Renal cortex interstitium (tissue), 11 donors: ENCODE results near the gene GMDS. TPM values are rescaled to one million over a fixed set of nuclear protein-coding genes. Genes with fewer than 3 reads are reported as not detected.

Experiments
- DNase-seq, 11 donors: peaks; one replicate each; pipeline ENCODE4 v3.0.0-alpha.2; 2013; ENCODE audit warnings: low read depth in 9 of 11, low spot score in 4 of 11; ENCODE audit errors: extremely low read depth in 1 of 11
- polyA plus RNA-seq, 3 donors: library from polyadenylated mRNA; unstranded; fragments of 120-200 nt; gene quantifications; one replicate each; pipeline ENCODE4 v1.2.1, GENCODE V29; 2013; ENCODE audit not compliant: insufficient read length in 3 of 3

GMDS gene
- polyA plus RNA-seq, 3 donors, result 62.2 to 72.8 (median 67.5) TPM

- no peak for DNase-seq
Observed at GRCh38 chr6:1584996-1585668, 660.3 kb downstream of the GMDS start.

DNA sequence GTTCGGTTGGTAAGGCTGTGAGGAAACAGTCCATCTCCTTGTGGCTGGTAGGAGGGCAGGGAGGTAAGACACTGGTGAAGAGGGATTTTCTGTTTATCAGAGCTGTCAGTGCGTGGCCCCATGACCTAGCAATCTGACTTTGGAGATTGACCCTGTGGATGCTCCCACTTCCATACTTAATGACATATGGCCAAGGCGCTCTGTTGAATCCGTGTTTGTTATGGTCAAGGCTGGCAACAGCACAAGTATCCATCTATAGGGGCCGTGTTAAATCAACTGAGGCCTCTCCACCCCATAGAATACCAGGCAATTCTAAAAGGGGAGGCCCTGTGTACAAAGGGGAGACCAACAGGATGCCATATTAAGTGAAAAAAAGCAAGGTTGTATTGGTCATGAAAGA, 661.3 kb downstream of the GMDS start:
- no peak for DNase-seq

- no peak for DNase-seq
Observed at GRCh38 chr6:1581120-1581991, 664.0 kb downstream of the GMDS start.

DNA sequence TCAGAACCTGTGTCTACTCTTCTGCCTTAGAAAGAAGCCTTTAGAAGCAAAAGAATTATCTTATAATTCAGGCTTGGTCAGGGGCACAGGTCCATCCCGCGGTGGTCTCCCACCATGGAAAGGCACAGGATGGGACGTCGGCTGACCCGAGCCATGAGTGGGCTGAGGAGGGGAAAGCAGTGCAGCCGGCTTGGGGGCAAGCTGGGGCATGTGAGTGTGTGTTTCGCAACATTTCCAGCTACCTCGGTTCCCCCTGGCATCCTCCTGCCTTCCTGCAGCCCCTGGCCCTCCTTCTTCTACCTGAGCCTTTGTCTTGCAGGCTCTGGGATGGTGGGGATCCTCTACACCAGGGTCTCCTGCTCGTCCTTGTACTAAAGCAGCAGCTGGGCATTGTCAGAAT, 664.8 kb downstream of the GMDS start:
- DNase-seq, result no peak

DNA sequence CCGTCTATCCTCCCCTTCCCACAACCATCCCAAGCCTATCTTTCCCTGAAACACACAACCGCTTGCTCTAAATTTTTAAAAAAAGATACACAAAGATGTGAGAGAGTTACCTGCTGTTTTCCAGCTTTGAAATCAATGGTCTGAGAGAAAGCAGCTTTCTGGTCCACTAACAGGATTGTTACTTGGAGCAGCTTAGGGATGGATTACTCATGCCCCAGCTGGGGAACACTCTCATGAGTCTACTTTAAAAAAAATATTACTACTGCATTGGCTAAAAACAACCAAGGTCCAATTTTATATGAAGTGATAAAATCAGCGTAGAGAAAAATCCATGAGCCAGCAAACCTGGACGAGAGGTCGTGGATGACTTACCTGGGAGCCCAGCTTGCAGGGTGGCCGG, 665.3 kb downstream of the GMDS start:
- DNase-seq, result no peak

DNA sequence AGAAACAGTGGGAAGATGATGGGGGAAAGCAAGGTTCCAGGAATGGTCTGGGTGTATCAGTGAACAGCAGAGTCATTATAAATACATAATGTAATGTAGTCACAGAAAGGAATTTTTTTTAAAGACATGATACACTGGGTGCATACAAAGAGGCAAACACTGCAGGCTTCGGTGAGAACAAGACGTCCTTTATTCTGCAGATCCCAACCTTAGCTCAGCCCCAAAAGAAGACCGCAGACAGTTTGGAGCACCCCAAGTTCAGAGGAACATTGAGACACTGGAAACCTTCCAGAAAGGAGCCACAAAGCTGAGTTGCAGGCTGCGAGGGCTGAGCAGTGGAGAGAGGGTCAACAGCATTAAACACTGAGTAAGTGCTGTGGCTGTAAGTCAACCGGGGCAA, 666.3 kb downstream of the GMDS start:
- no peak for DNase-seq

DNA sequence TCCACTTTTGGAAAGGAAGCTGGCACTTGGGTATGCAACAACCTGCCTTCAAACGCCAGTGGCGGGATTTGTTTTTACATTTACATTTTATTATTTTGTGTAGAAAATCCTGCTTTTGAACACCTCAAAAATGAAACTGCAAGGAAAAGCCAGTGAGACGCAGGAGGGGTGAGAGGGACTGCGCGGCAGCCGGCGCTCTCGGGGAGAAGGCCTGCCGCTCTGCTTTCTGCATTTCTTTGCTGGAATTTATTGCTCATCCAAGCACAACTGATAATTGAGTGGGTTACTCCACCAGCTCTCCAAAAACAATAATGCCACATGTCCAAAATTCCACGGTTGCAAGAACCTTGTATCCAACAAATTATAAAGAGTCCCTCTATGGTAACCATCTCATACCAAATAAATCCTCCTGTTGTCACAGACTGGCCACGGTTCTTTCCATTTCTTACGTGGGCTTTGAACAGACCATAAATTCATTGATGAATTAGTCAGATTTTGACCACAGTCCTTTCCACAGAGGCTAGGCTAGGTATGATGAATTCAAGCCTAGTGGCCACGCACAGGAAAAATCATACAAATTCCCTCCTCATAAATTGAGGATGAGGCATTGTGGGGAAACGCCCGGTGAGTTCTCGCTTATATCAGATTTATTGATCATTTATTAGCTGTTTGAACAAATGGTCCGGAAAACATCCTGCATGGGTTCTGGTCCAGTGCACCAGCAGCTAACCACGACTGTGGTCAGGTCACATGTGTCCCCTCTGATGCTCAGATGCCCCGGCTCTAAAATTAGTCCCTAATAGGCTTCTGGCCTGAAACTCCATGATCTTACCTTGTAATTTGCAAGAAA, 667.3 kb downstream of the GMDS start:
- DNase-seq, result no peak

DNA sequence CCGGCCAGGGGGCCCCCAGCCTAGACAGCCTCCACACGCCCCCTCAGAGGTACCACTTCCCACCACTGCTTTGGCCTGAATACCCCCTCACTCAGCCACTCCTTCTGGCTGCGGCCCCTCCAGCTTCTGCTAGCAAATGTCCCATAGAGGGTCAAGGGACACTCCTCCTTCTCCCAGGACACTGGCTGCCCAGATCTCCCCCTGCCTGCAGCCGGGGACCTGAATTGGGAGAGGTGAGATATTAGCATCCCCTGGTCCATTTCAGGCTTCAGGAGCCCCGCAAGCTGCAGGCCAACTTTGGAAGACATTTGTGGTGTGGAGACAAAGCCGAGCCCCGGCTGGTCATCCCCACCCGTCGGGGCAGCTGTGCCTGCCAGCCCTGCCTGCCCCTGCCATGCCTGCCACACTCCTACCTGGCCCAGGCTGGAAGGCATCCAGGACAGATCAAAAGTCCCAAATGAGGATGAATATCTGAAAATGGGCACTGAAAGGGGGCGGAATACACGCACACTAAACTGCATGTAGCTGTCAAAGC, 668.2 kb downstream of the GMDS start:
- no peak for DNase-seq

GRCh38 chr6:1576711-1577110, 668.7 kb downstream of the GMDS start:
- no peak for DNase-seq

GRCh38 chr6:1576166-1576565, 669.2 kb downstream of the GMDS start:
- no peak for DNase-seq

- peak in 3 of 11 donors; percentile 31 to 46 (median 38) for DNase-seq
Observed at GRCh38 chr6:1575210-1576041, 670.0 kb downstream of the GMDS start.

- no peak for DNase-seq
Observed at GRCh38 chr6:1574890-1575209, 670.6 kb downstream of the GMDS start.

DNA sequence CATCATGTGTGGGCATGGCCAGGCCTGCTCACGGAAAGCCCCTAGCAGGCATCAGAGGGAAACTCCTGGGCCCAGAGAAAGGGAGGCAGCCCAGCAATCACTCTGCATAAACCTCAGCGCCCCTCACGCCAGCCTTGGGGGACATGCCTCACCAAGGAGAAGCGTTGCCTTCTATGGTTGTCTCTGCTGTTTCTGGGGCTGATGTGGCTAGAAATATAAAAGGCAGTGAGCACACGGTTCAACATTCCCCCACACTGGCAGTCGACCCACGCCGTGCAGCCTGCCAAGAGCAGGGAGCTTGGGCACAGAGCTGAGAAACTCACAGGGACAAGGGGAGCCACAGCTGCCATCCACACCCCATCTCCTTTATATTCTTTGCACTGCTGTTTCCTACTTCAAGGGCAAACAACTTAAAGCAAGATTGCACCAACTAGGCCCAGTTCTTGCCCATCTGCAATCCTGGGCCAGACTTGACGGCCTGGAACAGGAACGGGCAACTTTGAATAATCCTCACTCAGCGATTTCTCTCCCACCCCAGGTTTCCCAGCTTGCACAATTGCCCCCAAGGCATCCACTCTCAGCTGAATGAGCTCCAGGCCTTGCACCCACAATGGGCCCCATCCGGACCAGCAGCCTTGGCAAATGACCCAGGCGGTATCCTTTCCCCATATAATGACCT, 671.2 kb downstream of the GMDS start:
- DNase-seq, result no peak
